ENCODE results near the gene RAET1G.
"Not testable (repeated sequence)": the region's sequence is repeated elsewhere in the genome, so short reads cannot be mapped to it uniquely, and the experiment has no call there.

The RAET1G gene

DNA sequence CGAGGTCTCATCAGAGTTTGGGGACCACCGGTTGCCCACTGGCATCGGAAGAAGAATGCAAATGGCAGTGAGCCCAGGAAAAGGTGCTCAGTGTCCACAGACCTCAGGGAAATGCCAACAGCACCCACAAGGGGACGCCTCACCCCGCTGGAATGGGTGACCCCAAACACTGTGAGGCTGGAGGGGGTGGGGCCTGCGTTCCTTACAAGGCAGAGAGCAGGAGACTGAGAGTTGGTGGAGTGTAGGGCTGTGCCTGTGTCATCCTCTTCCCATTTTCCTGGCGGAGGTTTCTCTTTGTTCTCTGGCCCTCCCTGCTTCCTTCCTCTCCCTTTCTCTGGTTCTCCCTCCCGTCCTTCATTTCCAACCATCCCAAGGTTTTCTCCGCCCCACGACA lies 31.0 kb upstream of the RAET1G start:
- DNase-seq (ENCODE audit: low read depth): not testable (repeated sequence)

DNA sequence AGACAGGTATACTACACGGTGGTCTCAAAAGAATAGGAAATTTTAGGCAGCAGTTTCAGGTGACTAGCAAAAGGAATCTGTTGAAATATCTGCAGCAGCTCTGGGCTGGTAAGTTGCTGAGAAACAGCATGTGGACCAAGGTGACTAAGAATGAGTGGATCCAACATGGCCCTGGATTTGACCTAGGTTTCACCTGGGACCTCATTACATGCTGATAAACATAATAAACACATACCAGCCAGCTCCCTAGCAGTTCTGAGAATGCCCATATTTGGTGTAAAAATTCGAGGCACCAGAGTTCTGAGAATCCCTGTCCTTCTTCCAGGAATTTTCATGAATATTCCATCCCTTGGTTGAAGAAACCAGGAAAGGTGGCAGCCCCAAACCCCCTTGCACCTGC lies 30.5 kb upstream of the RAET1G start:
- DNase-seq (ENCODE audit: low read depth): not testable (repeated sequence)

DNA sequence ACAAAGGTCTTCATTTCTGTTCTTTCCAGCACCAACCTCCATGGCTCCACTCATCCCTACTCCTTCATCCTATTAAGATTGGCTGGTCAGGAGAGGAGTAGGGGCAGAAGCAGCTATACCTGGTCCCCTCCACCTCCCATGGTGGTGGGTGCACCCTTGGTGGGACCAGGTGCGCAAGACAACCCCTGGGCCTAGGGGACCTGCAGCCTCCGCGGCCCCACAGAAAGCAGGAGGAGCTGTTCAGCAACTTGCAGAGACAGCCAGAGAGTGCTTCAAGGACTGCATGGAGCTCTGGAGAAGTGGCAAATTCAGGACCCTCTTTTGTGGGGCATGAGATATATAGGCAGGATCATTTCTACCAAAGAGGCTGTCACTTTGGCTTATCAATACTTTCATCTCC lies 28.7 kb upstream of the RAET1G start:
- DNase-seq (ENCODE audit: low read depth): no peak

DNA sequence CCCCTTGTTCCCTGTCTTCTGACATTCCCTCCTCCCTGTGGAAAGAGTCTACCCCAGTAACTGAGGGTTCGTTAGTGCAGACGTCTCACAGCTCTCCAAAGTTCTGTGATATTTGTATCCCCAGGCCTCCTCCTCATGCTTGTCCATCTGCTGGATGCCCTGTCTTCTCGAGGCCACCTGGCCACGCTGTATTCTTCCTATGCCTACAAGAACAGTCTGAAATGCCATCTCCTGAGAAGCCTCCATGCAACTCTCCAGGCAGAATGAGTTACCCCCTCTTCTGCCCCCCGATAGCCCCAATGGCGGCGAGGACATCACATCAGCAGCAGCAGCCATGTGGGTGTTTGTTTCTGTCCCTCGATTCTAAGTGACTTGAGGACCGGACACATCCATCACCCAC lies 28.2 kb upstream of the RAET1G start:
- DNase-seq (ENCODE audit: low read depth): no peak

DNA sequence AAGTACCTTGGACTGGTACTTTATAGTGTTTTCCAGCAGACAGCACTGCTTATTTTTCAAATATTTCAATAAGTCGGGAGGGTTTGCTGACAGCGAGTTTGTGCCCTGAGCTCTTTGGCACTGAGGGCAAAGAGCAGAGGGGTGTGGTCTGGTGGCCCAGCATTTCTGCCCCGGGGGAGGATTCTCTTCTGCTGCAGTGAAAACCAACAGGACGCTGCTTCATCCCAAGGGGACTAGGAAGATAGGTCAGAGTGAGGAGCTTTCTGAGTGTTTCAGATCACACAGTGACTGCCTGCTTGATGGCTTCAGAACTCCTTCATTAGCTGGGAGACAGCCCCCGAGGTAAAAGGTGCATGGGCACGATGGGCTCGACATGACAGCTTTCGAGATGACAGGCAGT lies 27.5 kb upstream of the RAET1G start:
- DNase-seq (ENCODE audit: low read depth): no peak

DNA sequence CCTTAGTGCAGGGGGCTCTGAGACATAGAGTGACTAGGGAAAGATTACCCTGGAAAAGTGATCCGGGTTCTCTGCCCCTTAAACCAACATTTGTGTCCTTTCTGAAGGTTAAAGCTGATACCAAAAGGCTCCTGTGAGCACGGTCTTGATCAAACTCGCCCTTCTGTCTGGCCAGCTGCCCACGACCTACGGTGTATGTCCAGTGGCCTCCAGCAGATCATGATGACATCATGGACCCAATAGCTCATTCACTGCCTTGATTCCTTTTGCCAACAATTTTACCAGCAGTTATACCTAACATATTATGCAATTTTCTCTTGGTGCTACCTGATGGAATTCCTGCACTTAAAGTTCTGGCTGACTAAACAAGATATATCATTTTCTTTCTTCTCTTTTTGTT lies 25.7 kb upstream of the RAET1G start:
- no peak for DNase-seq (ENCODE audit: low read depth)

DNA sequence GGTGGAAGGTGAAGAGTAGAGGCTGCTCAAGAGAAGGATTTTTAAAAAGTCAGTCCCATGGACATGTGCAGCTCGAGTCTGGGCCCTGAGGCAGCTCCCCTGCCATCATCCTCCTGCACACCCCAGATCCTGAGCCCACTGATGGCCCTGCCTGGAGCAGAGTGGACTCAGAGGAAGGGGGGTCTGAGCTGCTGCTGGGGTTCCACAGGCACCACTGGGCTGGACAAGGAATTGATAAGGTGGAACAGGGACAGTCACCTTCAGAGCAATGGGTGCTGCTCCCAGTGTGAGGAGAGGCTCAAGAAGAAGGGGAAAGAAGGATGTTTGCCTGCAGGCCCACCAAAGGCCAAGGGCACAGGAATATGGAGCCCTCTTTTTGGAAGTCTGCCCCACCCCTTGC lies 25.1 kb upstream of the RAET1G start:
- no peak for DNase-seq (ENCODE audit: low read depth)

DNA sequence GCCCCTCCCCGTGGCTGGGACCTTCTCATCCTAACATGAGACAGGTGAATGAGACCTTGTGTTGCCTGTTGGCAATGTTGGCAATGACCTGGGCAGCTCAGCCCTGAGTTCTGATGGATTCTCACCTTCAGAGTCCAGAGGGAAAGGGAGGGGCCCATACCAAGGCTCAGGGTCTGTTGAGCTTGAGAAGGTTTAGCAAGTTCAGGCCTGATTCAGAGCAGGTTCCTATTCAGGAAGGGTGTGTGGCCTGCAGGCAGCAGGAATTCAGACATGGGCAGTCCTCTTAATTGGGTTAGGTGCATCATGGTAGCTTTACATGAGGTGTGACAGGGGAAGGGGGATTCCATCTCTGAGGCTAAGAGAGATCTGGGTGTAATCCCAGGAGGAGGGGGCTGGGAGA lies 24.6 kb upstream of the RAET1G start:
- DNase-seq (ENCODE audit: low read depth): not testable (repeated sequence)

DNA sequence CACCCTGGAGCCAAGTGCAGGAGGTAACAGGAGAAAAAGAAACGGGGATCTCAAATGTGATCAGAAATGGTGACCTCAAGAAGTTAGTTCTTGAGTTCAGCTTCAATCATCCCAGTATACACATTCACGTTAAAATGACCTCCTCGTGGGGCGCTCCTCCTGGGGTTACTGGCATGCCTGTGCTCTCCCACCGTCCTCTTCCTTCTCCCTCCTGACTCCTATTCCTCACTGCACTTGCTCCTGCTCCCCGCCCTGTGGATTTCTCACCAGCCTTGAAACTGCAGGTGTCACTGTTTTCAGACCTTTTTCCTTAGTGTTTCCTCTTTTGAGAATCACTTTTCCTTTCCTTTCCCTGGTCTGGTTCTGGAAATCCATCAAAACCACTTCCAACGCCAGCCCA lies 23.7 kb upstream of the RAET1G start:
- DNase-seq (ENCODE audit: low read depth): not testable (repeated sequence)

DNA sequence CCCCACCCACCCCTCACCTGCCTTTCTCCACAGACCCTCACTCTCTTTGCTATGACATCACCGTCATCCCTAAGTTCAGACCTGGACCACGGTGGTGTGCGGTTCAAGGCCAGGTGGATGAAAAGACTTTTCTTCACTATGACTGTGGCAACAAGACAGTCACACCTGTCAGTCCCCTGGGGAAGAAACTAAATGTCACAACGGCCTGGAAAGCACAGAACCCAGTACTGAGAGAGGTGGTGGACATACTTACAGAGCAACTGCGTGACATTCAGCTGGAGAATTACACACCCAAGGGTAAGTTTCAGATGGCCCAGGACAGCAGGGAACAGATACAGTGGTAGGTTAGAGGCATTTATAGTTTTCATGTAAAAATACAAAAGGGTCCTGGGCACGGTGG lies 22.4 kb upstream of the RAET1G start:
- DNase-seq (ENCODE audit: low read depth): not testable (repeated sequence)

DNA sequence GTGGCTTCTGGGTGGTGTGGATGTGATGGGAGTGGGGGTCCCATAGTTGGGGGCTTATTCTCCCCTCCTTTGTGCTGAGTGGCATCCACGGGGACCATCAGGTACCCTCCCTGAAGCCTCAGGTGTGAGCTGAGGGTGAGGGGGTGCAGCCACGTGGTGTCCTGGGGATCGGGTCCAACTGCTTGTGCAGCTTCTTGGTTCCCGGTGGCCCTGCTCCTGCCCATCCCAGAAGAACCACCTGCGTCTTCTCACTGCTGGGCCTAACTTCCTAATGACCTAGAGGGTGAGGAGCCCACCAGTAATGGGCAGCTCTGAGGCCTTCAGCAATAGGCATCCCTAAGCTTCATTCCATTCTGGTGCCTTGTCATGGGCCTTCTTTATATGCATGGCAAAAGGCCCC lies 20.4 kb upstream of the RAET1G start:
- not testable (repeated sequence) for DNase-seq (ENCODE audit: low read depth)

DNA sequence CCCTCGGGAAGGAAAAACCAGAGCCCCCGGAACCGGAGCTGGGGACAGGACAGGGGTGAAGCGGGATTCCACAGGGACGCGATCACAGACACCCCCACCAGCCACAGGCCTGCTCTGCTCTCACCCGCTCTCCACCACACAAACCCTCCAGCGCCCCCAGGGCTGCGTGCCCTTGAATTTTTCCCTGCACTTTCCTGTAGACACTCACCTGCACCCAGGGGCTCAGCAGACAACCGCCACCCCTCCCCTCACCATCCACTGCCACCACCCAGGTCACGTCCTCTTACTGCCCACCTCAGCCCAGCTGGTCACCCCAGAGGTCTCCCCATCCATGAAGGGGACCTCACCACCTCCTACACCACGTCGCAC lies 19.5 kb upstream of the RAET1G start:
- no peak for DNase-seq (ENCODE audit: low read depth)

DNA sequence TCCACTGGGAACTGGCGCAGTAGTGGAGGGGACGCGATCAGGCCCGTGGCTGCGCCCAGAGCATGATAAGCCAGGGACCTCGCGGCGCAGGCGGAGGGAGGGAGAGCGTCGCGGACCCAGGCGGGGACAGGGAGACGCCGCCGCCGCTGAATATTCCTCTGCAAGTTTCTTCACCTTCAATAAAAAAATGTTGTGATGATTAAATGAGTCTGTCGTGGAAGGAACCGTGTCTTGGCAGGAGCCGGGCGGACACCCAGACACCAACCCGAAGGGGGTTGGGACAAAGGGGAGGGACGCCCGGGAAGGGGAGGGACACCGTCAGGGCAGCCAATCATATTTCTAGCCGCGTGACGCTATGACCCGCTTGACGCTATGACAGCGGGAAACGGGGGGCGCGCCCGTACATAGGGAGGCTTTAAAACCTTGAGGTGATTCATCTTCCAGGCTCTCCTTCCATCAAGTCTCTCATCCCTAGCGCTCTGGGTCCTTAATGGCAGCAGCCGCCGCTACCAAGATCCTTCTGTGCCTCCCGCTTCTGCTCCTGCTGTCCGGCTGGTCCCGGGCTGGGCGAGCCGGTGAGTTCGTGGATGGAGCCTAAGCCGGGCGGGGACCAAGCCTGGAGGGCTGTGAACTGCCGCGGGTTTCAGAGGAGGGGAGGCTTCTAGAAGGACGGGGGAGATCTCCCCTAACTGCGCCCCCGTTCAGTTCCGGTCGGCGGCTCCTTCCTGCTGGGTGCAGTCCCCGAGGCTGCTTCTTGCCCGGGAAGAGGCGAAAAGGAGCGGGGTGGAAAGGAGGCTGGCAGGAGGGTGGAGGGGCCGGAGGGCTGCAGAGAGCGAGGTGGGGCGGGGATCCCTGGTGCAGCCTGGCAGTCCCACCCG lies 18.9 kb upstream of the RAET1G start, which contains the start of gene ULBP2:
Gene ULBP2 (plus strand): TSS at position 432 of the 878 bp plus-strand sequence. CDS start 59 bp downstream, at position 491.
- DNase-seq (ENCODE audit: low read depth): peak; percentile 92

DNA sequence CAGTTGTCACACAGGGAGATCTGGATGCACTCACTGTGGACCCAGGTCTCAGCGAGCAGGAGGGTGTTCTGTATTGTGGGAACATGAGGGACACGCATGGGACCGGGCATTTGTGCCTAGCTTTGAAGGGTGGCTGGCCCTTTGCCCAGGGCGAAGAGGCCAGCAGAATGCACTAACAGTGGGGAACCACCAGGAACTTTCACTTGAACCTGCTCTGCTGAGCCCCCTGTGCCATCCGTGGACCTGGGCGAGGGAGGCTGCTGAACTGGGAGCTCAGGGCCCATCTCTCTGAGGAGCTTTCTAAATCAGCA lies 17.7 kb upstream of the RAET1G start:
- DNase-seq (ENCODE audit: low read depth): no peak

DNA sequence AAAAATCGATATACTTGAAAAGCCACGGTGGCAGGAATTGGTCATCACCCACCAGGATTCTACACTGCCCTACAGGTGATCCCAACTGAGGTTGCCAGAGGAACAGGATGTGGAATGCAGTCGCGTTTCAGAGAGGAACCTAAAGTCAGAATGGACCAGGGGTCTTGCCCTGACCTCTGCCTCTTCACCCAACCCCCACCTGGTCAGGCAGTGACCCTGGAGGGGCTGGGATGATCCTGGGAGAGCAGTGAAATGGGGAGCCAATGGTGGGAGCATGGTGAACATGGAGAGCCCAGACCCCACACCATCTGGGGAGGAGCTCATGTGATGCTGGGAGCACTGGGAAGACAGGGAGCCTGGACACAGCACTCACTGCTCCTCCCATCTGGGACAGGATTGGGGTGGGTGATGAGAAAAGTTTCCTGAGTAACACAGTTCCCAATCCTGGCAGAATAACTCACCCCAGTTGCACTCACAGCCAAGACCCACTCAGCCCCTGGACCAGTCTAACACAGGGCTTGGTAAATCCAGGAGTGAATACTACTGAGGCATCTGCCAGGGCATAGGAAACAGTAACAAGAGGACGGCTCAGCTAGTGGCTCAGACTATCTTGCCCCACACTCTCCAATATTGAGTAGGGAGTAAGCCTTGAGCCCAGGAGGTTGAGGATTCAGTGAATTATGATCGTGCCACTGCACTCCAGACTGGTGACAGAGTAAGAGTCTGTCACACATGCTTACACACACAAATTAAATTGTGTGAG lies 17.2 kb upstream of the RAET1G start:
- DNase-seq (ENCODE audit: low read depth): no peak

DNA sequence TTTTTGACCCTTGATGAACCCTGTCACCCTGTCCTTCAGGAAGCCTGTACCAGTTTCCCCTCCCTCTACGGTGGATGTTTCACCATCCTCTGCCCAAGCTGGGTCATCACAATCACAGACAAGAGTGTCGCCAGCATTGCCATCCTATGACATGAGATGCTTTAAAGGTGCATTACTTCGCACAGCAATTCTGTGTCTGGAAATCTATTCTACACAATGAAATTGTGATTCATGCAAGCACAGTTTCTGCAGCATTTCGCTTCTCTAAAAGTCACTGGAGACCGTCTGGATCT lies 16.4 kb upstream of the RAET1G start:
- DNase-seq (ENCODE audit: low read depth): no peak

DNA sequence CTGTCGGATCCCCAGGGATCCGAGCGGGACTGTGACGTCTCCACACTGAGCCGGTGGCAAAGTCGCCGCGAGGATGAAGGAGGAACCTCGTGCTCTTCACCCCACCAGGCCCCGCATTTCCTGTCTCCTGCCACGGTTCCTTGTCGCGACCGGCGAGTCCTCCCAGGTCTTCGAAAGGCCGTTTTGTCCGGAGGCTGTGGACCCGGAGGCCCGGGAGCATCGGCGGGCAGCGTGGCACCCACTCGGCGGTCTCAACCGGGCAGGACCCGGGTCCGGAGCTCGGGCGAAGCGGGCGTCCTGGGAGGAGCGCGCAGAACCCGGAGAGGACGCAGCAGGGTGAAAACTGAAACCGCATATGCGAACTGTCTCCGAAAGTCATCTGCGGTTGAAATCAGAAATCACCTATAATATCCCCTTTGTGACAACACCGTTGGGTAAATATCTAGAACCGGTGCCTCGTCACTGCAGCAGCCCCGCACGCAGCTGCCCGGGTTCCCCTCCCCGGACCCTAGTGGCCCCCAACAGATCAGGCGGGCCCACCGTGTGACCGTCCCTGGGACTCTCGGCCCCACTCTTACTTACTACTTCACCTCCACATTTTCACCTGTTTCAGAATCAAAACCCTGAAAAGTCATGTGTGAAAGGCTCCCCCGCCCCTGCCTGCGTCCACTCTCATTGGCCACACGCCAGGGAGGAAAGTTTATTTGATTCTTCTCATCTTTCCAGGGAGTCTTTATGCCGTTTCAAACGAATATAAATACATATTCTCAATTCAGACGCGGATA lies 15.8 kb upstream of the RAET1G start:
- DNase-seq (ENCODE audit: low read depth): no peak

DNA sequence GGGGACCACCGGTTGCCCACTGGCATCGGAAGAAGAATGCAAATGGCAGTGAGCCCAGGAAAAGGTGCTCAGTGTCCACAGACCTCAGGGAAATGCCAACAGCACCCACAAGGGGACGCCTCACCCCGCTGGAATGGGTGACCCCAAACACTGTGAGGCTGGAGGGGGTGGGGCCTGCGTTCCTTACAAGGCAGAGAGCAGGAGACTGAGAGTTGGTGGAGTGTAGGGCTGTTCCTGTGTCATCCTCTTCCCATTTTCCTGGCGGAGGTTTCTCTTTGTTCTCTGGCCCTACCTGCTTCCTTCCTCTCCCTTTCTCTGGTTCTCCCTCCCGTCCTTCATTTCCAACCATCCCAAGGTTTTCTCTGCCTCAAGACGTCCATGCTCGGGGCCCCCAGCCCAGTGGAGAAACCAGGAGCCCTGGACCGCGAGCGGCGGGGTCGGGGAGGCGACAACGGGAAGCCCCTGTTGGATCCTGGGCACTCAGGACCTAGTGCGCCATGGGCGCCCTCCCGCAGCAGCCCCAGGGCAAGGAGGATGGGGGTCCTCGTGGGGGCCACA lies 15.2 kb upstream of the RAET1G start:
- not testable (repeated sequence) for DNase-seq (ENCODE audit: low read depth)

DNA sequence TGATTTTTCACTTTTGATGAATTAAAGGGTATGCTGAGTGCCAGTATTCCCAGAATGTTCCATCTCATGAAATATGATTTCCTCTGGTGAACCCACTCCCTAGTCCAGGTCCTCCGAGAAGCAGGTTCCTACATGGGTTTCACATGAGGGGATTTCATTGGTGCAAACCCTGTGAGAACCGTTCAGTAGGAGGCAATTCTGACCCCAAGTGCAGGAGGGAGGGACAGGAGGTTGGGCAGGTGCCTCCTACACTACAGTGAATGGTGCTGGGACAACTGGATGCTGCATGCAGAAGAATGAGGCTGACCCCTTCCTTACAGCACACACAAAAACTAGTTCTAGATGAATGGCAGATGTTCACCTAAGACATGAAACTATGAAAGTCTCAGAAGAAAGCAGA lies 13.8 kb upstream of the RAET1G start:
- no peak for DNase-seq (ENCODE audit: low read depth)

DNA sequence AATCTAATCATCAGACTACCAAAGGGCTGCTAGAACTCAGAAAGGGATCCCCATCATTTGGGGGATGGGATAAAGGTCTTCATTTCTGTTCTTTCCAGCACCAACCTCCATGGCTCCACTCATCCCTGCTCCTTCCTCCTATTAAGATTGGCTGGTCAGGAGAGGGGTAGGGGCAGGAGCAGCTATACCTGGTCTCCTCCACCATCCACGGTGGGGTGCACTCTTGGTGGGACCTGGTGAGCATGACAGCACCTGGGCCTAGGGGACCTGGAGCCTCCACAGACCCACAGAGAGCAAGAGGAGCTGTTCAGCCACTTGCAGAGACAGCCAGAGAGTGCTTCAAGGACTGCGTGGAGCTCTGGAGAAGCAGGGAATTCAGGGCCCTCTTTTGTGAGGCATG lies 12.7 kb upstream of the RAET1G start:
- DNase-seq (ENCODE audit: low read depth): no peak

DNA sequence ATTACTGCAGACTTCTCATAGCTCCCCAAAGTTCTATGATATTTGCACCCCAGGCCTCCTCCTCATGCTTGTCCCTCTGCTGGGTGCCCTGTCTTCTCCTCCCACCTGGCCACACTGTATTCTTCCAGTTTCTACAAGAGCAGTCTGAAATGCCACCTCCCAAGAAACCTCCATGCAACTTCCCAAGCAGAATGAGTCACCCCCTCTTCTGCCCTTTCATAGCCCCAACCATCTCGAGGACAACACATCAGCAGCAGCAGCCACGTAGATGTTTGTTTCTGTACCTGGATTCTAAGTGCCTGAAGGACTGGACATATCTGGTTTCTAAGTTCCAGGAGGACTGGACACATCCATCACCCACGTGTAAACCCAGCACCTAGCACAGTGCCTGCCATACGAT lies 12.3 kb upstream of the RAET1G start:
- no peak for DNase-seq (ENCODE audit: low read depth)

DNA sequence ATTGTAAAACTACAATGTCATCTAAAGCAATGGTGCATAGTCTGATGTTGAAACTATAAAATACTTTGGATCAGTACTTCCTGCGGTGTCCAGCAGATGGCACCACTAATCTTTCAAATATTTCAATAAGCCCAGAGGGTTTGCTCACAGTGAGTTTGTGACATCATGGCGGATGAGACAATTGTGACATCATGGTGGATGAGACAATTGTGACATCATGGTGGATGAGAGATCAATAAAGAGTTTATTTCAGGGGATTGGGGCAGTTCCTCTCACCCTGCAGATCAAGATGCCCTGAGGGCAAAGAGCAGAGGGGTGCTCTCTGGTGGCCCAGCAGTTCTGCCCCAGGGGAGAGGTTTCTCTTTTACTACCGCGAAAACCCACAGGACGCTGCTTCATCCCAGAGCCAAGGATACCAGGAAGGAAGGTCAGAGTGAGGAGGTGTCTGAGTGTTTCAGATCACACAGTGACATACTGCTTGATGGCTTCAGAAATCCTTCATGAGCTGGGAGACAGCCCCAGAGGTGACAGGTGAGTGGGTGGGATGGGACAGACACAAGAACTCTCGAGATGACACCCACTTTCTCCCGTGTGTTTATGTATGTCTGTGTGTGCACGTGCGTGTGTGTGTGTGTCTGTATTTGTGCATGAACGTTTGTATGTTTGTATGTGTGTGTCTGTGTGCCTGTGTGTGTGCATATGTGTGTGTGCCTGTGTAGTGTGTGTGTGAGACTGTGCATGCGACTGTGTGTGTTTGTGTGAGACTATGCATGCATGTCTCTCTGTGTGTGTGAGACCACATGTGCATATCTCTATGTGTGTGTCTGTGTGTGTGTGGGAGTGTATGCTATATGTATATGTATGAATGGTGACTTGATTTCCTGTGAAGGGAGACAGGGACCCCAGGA lies 11.6 kb upstream of the RAET1G start:
- no peak for DNase-seq (ENCODE audit: low read depth)

Measured in GM04504 (cell line).